HCT116 (cell line): ENCODE results near the gene FBXO7. TPM values are rescaled to one million over a fixed set of nuclear protein-coding genes. Genes with fewer than 3 reads are reported as not detected.

Experiments
- ATAC-seq: fragments of 200-7000 bp; cut with Tn5 transposase; 2 replicates; pipeline ENCODE4 v1.9.1; 2020; ENCODE audit warnings: mild to moderate bottlenecking, moderate library complexity
- BruUV-seq: library from RNA; stranded (reverse); fragments of 400-500 nt; replicated peaks from 2 replicates; lab custom pipeline; 2021; lab: Mats Ljungman, UMichigan
- CTCF ChIA-PET: fragments of 300-600 bp; sonication (Branson Sonifier 250); formaldehyde crosslinking; loops from one replicate; lab custom pipeline; 2021; ENCODE audit warnings: antibody characterized with exemption; lab: Charles Lee
- POLR2A ChIA-PET: fragments of 300-600, 350-600 bp; sonication (Branson Sonifier 250); formaldehyde crosslinking; loops from one replicate; lab custom pipeline; 2021; ENCODE audit warnings: antibody characterized with exemption; lab: Charles Lee
- RAD21 ChIA-PET, 2 experiments: fragments of 300-600 bp; sonication (Branson Sonifier 250); formaldehyde crosslinking; loops; one replicate each; lab custom pipeline; 2023; ENCODE audit warnings: low total read pairs in 2 of 2; ENCODE audit not compliant: uncharacterized antibody in 2 of 2, unreplicated experiment in 2 of 2, low non-redundant PET in 1 of 2; lab: Charles Lee
- DNase-seq: peaks from one replicate; pipeline ENCODE4 v3.0.0-alpha.2; 2010; ENCODE audit warnings: low read depth, low spot score
- H2AFZ ChIP-seq: fragments of 200-600 bp; shearing (Covaris generic), sonication (generic); 2 replicates; pipeline ENCODE4 v1.6.1; 2017; ENCODE audit warnings: low read depth, mixed run types, mixed read lengths, antibody characterized with exemption, low read length; ENCODE audit not compliant: poor library complexity, severe bottlenecking
- H3K27ac ChIP-seq: 2 replicates; pipeline ENCODE4 v1.5.1; 2012; ENCODE audit warnings: low read depth, low read length
- H3K27me3 ChIP-seq: fragments of 200-600 bp; sonication (generic); 2 replicates; pipeline ENCODE4 v1.6.1; 2016; ENCODE audit warnings: mixed run types, low read length, mixed read lengths; ENCODE audit not compliant: insufficient read depth
- H3K36me3 ChIP-seq, 2 experiments: fragments of 200-500 bp in 1 of 2; fragments of 200-600 bp in 1 of 2; sonication (Bioruptor generic) in 1 of 2; sonication (generic) in 1 of 2; 2 replicates each; pipeline versions ENCODE4 v1.5.1 to v1.6.1; 2014 to 2016; ENCODE audit warnings: low read length in 2 of 2, inconsistent platforms in 1 of 2, mixed read lengths in 1 of 2, mixed run types in 1 of 2; ENCODE audit not compliant: insufficient read depth in 2 of 2, control insufficient read depth in 1 of 2
- H3K4me1 ChIP-seq, 2 experiments: fragments of 200-600 bp in 1 of 2; sonication (generic) in 1 of 2; 2 replicates each; pipeline versions ENCODE4 v1.5.1 to v1.6.1; 2012 to 2017; ENCODE audit warnings: low read length in 2 of 2, inconsistent platforms in 1 of 2, mild to moderate bottlenecking in 1 of 2, mixed read lengths in 1 of 2, mixed run types in 1 of 2, moderate library complexity in 1 of 2; ENCODE audit not compliant: insufficient read depth in 2 of 2, control insufficient read depth in 1 of 2
- H3K4me2 ChIP-seq: fragments of 200-600 bp; sonication (generic); 2 replicates; pipeline ENCODE4 v1.6.1; 2017; ENCODE audit warnings: mixed run types, low read length, mixed read lengths
- H3K4me3 ChIP-seq, 2 experiments: fragments of 200-600 bp in 1 of 2; sonication (generic) in 1 of 2; replicated peaks in 1 of 2; 2 replicates each; pipeline ENCODE4 v1.5.1; 2011 to 2016; ENCODE audit warnings: low read length in 2 of 2, control low read depth in 1 of 2, low read depth in 1 of 2, mild to moderate bottlenecking in 1 of 2, mixed read lengths in 1 of 2, mixed run types in 1 of 2
- H3K79me2 ChIP-seq: fragments of 200-600 bp; sonication (generic); 2 replicates; pipeline ENCODE4 v1.6.1; 2017; ENCODE audit warnings: mild to moderate bottlenecking, mixed run types, low read length, moderate library complexity, mixed read lengths; ENCODE audit not compliant: insufficient read depth
- H3K9ac ChIP-seq: fragments of 200-600 bp; sonication (generic); 2 replicates; pipeline ENCODE4 v1.6.1; 2016; ENCODE audit warnings: low read length, mixed read lengths
- H3K9me2 ChIP-seq: fragments of 200-600 bp; sonication (generic), shearing (Covaris generic); 2 replicates; pipeline ENCODE4 v1.6.1; 2017; ENCODE audit warnings: mixed run types, mild to moderate bottlenecking, moderate library complexity; ENCODE audit not compliant: insufficient read depth
- H3K9me3 ChIP-seq, 2 experiments: fragments of 200-500 bp in 1 of 2; fragments of 200-600 bp in 1 of 2; sonication (Bioruptor generic) in 1 of 2; sonication (generic) in 1 of 2; 2 replicates each; pipeline ENCODE4 v1.6.1; 2014 to 2017; ENCODE audit warnings: low read length in 2 of 2, mixed read lengths in 2 of 2, inconsistent platforms in 1 of 2, low read depth in 1 of 2, mild to moderate bottlenecking in 1 of 2, mixed run types in 1 of 2, moderate library complexity in 1 of 2; ENCODE audit not compliant: control insufficient read depth in 1 of 2, insufficient read depth in 1 of 2
- H4K20me1 ChIP-seq: fragments of 200-600 bp; sonication (generic), shearing (Covaris generic); 2 replicates; pipeline ENCODE4 v1.6.1; 2017; ENCODE audit warnings: mixed run types, mild to moderate bottlenecking, moderate library complexity; ENCODE audit not compliant: insufficient read depth
- CBX3 ChIP-seq: IDR thresholded peaks from 2 replicates; pipeline ENCODE4 v1.6.1; 2012; ENCODE audit warnings: low read depth
- CTCF ChIP-seq, 3 experiments: fragments of 200-600 bp in 1 of 3; sonication (generic) in 1 of 3; IDR thresholded peaks in 2 of 3; conservative IDR thresholded peaks in 1 of 3; 2 replicates each; pipeline ENCODE4 v1.5.1; 2012 to 2017; ENCODE audit warnings: low read depth in 2 of 3, low read length in 2 of 3, antibody characterized with exemption in 1 of 3, borderline replicate concordance in 1 of 3, control low read depth in 1 of 3, mild to moderate bottlenecking in 1 of 3, mixed read lengths in 1 of 3, mixed run types in 1 of 3, moderate library complexity in 1 of 3; ENCODE audit not compliant: insufficient read depth in 1 of 3
- ELF1 ChIP-seq: IDR thresholded peaks from 2 replicates; pipeline ENCODE4 v1.6.1; 2012; ENCODE audit warnings: low read depth, borderline replicate concordance
- EZH2 ChIP-seq: fragments of 200-600 bp; sonication (generic); IDR thresholded peaks from 2 replicates; pipeline ENCODE4 v1.6.1; 2017; ENCODE audit warnings: antibody characterized with exemption, mixed run types
- FOSL1 ChIP-seq: IDR thresholded peaks from 2 replicates; pipeline ENCODE4 v1.6.1; 2012; ENCODE audit warnings: low read depth
- JUND ChIP-seq: IDR thresholded peaks from 2 replicates; pipeline ENCODE4 v1.6.1; 2012
- POLR2AphosphoS5 ChIP-seq: IDR thresholded peaks from 2 replicates; pipeline ENCODE4 v1.6.1; 2011; ENCODE audit warnings: mild to moderate bottlenecking, low read depth, low read length, moderate library complexity
- RAD21 ChIP-seq: IDR thresholded peaks from 2 replicates; pipeline ENCODE4 v1.6.1; 2012; ENCODE audit warnings: low read depth, mild to moderate bottlenecking
- REST ChIP-seq: IDR thresholded peaks from 2 replicates; pipeline ENCODE4 v1.6.1; 2012; ENCODE audit warnings: low read depth
- SRF ChIP-seq: IDR thresholded peaks from 2 replicates; pipeline ENCODE4 v1.6.1; 2012; ENCODE audit warnings: low read depth
- ZFX ChIP-seq: fragments of 450-650 bp; IDR thresholded peaks from 2 replicates; pipeline ENCODE4 v1.6.1; 2017
- intact Hi-C: fragments of 100-400 bp; cut with micrococcal nuclease; formaldehyde crosslinking; loops from 2 replicates; pipeline ENCODE4 v1.10.0; 2022
- total RNA-seq: library from RNA; stranded (reverse); gene quantifications from one replicate; pipeline ENCODE4 v1.2.1, GENCODE V29; 2021; ENCODE audit not compliant: unreplicated experiment
- TF ChIP-seq, protein P1 (sequence below): IDR thresholded peaks from 2 replicates; pipeline ENCODE4 v1.6.1; 2012
- TF ChIP-seq, protein P2 (sequence below): IDR thresholded peaks from 2 replicates; pipeline ENCODE4 v1.6.1; 2012

FBXO7 gene
- total RNA-seq, 1 experiment from 2014 or later, result 69.2 TPM

- POLR2A ChIA-PET, result no interaction called here
- no peaks in the 10 kb centered on the region for H3K27me3 ChIP-seq
- intact Hi-C loops, result no loop called here
- TF ChIP-seq FOSL1, result no peak
- no peak for TF ChIP-seq CTCF (IDR thresholded peaks at IDR 0.05 in 2 of 3, conservative IDR thresholded peaks at IDR 0.05 in 1 of 3; ENCODE audit: borderline replicate concordance in 1 of 3, insufficient read depth in 1 of 3, low read depth in 2 of 3, low read length in 2 of 3)
- TF ChIP-seq ELF1, result no peak
- H3K79me2 ChIP-seq, result peaks cover 39% of the 10 kb centered on the region
- no peak overlapping the region for H3K9ac ChIP-seq
- ATAC-seq, result no peak
- no peaks in the 10 kb centered on the region for H3K9me2 ChIP-seq
- H3K27ac ChIP-seq, result no peak overlapping the region
- no peak overlapping the region for H2AFZ ChIP-seq
- no peaks in the 10 kb centered on the region for H3K9me3 ChIP-seq
- H4K20me1 ChIP-seq, result 0 out of 2 replicates have a peak, but pooled peaks cover 5% of the 10 kb centered on the region
- no peak overlapping the region for H3K4me2 ChIP-seq
- DNase-seq, result no peak
- RAD21 ChIA-PET, result no interaction called here
- no peak overlapping the region for H3K4me3 ChIP-seq
- CTCF ChIA-PET, result no interaction called here
- H3K4me1 ChIP-seq, result peaks cover 0 to 4% of the 10 kb centered on the region in 2 experiments; a peak in 1 of 4 replicates
- no TSS peak for BruUV-seq
- peaks cover 50 to 51% of the 10 kb centered on the region in 2 experiments for H3K36me3 ChIP-seq
Measured at GRCh38 chr22:32487461-32487860, 12.8 kb downstream of the FBXO7 start.

GRCh38 chr22:32489377-32489776 lies 14.8 kb downstream of the FBXO7 start:
- H3K9ac ChIP-seq, result no peak overlapping the region
- ATAC-seq (no peak), DNase-seq (no peak)
- ChIA-PET POLR2A (interaction anchor here (1.1 kb wide), 1 partner anchor 14 kb away, joined by 3 read pairs; the partner anchor contains the start of gene FBXO7), CTCF (interaction anchor here (0.6 to 1.4 kb wide), 2 partner anchors 29 to 467 kb away, joined by 3 read pairs; no protein-coding TSS in a partner anchor), RAD21 (no interaction called here)
- intact Hi-C loops, result no loop called here
- H3K27me3 ChIP-seq, result no peaks in the 10 kb centered on the region
- no peaks in the 10 kb centered on the region for H3K9me2 ChIP-seq
- H4K20me1 ChIP-seq, result 0 out of 2 replicates have a peak, but pooled peaks cover 5% of the 10 kb centered on the region
- H2AFZ ChIP-seq, result no peak overlapping the region
- H3K9me3 ChIP-seq, result no peaks in the 10 kb centered on the region
- no peak overlapping the region for H3K27ac ChIP-seq
- TF ChIP-seq, protein P1, sequence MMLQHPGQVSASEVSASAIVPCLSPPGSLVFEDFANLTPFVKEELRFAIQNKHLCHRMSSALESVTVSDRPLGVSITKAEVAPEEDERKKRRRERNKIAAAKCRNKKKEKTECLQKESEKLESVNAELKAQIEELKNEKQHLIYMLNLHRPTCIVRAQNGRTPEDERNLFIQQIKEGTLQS, result no peak
- TF ChIP-seq SRF (no peak), REST (no peak), ZFX (no peak), EZH2 (no peak), CBX3 (no peak), RAD21 (no peak), JUND (no peak), POLR2AphosphoS5 (no peak), ELF1 (no peak)
- TF ChIP-seq, protein P2, sequence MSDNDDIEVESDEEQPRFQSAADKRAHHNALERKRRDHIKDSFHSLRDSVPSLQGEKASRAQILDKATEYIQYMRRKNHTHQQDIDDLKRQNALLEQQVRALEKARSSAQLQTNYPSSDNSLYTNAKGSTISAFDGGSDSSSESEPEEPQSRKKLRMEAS, result no peak
- peaks cover 19% of the 10 kb centered on the region for H3K79me2 ChIP-seq
- H3K36me3 ChIP-seq, result peaks cover 57% of the 10 kb centered on the region in 2 experiments
- H3K4me1 ChIP-seq, result no peaks in the 10 kb centered on the region
- no peak overlapping the region for H3K4me2 ChIP-seq
- BruUV-seq, result no TSS peak
- H3K4me3 ChIP-seq, result no peak overlapping the region
